OCI-LY3 (cell line): ENCODE results near the gene PAM.

ENCODE experiments used
- H2AFZ ChIP-seq: fragments of 200-600, 300-600 bp; shearing (Covaris generic); 2 replicates; pipeline ENCODE4 v1.6.0; 2014; ENCODE audit warnings: antibody characterized with exemption, low read depth, low read length
- H3K27ac ChIP-seq: fragments of 200-600, 300-600 bp; sonication (generic); 2 replicates; pipeline ENCODE4 v1.5.1; 2014; ENCODE audit warnings: mild to moderate bottlenecking, low read length, moderate library complexity, mixed read lengths
- H3K27me3 ChIP-seq: fragments of 200-600, 300-600 bp; sonication (generic); 2 replicates; pipeline ENCODE4 v1.6.1; 2014; ENCODE audit warnings: low read depth, low read length, mixed read lengths
- H3K36me3 ChIP-seq: fragments of 200-600, 300-600 bp; sonication (generic); replicated peaks from 2 replicates; pipeline ENCODE3; 2014; ENCODE audit warnings: low read depth, low read length, mixed read lengths
- H3K4me1 ChIP-seq: fragments of 300-600, 200-600 bp; sonication (generic); 2 replicates; pipeline ENCODE4 v1.6.1; 2014; ENCODE audit warnings: low read length, mixed read lengths
- H3K4me2 ChIP-seq: fragments of 200-600, 300-600 bp; sonication (generic); 2 replicates; pipeline ENCODE4 v1.6.1; 2014; ENCODE audit warnings: low read length, mixed read lengths
- H3K4me3 ChIP-seq: fragments of 300-600, 200-600 bp; sonication (generic); 2 replicates; pipeline ENCODE4 v1.5.1; 2014; ENCODE audit warnings: antibody characterized with exemption, mild to moderate bottlenecking, low read length, moderate library complexity
- H3K79me2 ChIP-seq: fragments of 300-600, 200-600 bp; shearing (Covaris generic); 2 replicates; pipeline ENCODE4 v1.6.1; 2014; ENCODE audit warnings: mild to moderate bottlenecking, low read length, mixed read lengths
- H3K9ac ChIP-seq: fragments of 300-600, 200-600 bp; shearing (Covaris generic); 2 replicates; pipeline ENCODE4 v1.6.0; 2014; ENCODE audit warnings: mild to moderate bottlenecking, low read length, moderate library complexity
- H3K9me3 ChIP-seq: fragments of 200-600, 300-600 bp; shearing (Covaris generic); 2 replicates; pipeline ENCODE4 v1.6.1; 2014; ENCODE audit warnings: low read length, mixed read lengths; ENCODE audit not compliant: insufficient read depth
- H4K20me1 ChIP-seq: fragments of 200-600, 300-600 bp; sonication (generic); 2 replicates; pipeline ENCODE4 v1.6.1; 2016; ENCODE audit warnings: low read length, mixed read lengths; ENCODE audit not compliant: insufficient read depth
- CTCF ChIP-seq: fragments of 200-600, 300-600 bp; sonication (generic); IDR thresholded peaks from 2 replicates; pipeline ENCODE4 v1.5.1; 2014; ENCODE audit warnings: antibody characterized with exemption, low read length, low read depth
- EZH2phosphoT487 ChIP-seq: fragments of 200-600 bp; shearing (Covaris generic); IDR thresholded peaks from 2 replicates; pipeline ENCODE4 v1.6.1; 2018; ENCODE audit warnings: antibody characterized with exemption, mixed run types, low read depth

The PAM gene

GRCh38 chr5:102811972-102812371 is 56.9 kb downstream of the PAM start:
- H3K9me3 ChIP-seq: no peaks in the 10 kb centered on the region
- H3K4me2 ChIP-seq: no peak overlapping the region
- H3K79me2 ChIP-seq: no peaks in the 10 kb centered on the region
- H4K20me1 ChIP-seq: peaks cover 27% of the 10 kb centered on the region; the same call in 1 of the 2 replicates
- H3K9ac ChIP-seq: no peak overlapping the region
- H3K27me3 ChIP-seq: no peaks in the 10 kb centered on the region
- TF ChIP-seq EZH2phosphoT487: no peak
- TF ChIP-seq CTCF: no peak
- H3K27ac ChIP-seq: no peak overlapping the region
- no peak overlapping the region for H3K4me3 ChIP-seq
- no peaks in the 10 kb centered on the region for H3K36me3 ChIP-seq
- no peak overlapping the region for H2AFZ ChIP-seq
- H3K4me1 ChIP-seq: peaks cover 16% of the 10 kb centered on the region

GRCh38 chr5:102813740-102814139 is 58.6 kb downstream of the PAM start:
- H3K27me3 ChIP-seq: no peaks in the 10 kb centered on the region
- TF ChIP-seq CTCF: no peak
- no peak for TF ChIP-seq EZH2phosphoT487

GRCh38 chr5:102815084-102815483 is 60.0 kb downstream of the PAM start:
- Histone ChIP-seq H3K4me3 (peak overlapping the region; percentile 31; the same call in 1 of the 2 replicates), H3K36me3 (no peaks in the 10 kb centered on the region), H3K4me1 (peaks cover 26% of the 10 kb centered on the region), H3K79me2 (no peaks in the 10 kb centered on the region), H3K4me2 (peak overlapping the region; percentile 50), H3K27me3 (no peaks in the 10 kb centered on the region), H4K20me1 (peaks cover 31% of the 10 kb centered on the region), H3K9me3 (no peaks in the 10 kb centered on the region), H2AFZ (no peak overlapping the region), H3K9ac (no peak overlapping the region), H3K27ac (no peak overlapping the region)
- no peak for TF ChIP-seq EZH2phosphoT487
- TF ChIP-seq CTCF: no peak

More at GRCh38 chr5:102813740-102814139, 58.6 kb downstream of the PAM start:
- no peak overlapping the region for H3K4me2 ChIP-seq
- H3K36me3 ChIP-seq: no peaks in the 10 kb centered on the region
- H3K4me1 ChIP-seq: peaks cover 22% of the 10 kb centered on the region
- no peaks in the 10 kb centered on the region for H3K9me3 ChIP-seq
- no peak overlapping the region for H3K4me3 ChIP-seq
- no peaks in the 10 kb centered on the region for H3K79me2 ChIP-seq
- peaks cover 31% of the 10 kb centered on the region for H4K20me1 ChIP-seq
- H3K27ac ChIP-seq: no peak overlapping the region
- no peak overlapping the region for H3K9ac ChIP-seq
- H2AFZ ChIP-seq: no peak overlapping the region

- Histone ChIP-seq H3K9me3 (no peaks in the 10 kb centered on the region), H2AFZ (no peak overlapping the region), H3K4me3 (peak overlapping the region; percentile 31; the same call in 1 of the 2 replicates), H3K79me2 (no peaks in the 10 kb centered on the region), H3K27me3 (no peaks in the 10 kb centered on the region), H3K4me2 (peak overlapping the region; percentile 50), H3K27ac (no peak overlapping the region), H3K36me3 (no peaks in the 10 kb centered on the region), H4K20me1 (peaks cover 31% of the 10 kb centered on the region), H3K4me1 (peaks cover 26% of the 10 kb centered on the region), H3K9ac (no peak overlapping the region)
- TF ChIP-seq CTCF (no peak), EZH2phosphoT487 (no peak)
These were observed 60.6 kb downstream of the PAM start for GRCh38 chr5:102815540-102816332.
